CD1c-positive myeloid dendritic cell (primary cell): Measurements from ENCODE around the gene ANKRD2.
A peak's percentile ranks its signal among the peaks of the same experiment; 100 is the strongest.
"Not testable (repeated sequence)": the region's sequence is repeated elsewhere in the genome, so short reads cannot be mapped to it uniquely, and the experiment has no call there.

ENCODE experiments used
- DNase-seq: peaks from one replicate; pipeline ENCODE4 v3.0.0-alpha.2; 2016; ENCODE audit errors: extremely low spot score

Gene ANKRD2, protein sequence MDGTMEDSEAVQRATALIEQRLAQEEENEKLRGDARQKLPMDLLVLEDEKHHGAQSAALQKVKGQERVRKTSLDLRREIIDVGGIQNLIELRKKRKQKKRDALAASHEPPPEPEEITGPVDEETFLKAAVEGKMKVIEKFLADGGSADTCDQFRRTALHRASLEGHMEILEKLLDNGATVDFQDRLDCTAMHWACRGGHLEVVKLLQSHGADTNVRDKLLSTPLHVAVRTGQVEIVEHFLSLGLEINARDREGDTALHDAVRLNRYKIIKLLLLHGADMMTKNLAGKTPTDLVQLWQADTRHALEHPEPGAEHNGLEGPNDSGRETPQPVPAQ

DNA sequence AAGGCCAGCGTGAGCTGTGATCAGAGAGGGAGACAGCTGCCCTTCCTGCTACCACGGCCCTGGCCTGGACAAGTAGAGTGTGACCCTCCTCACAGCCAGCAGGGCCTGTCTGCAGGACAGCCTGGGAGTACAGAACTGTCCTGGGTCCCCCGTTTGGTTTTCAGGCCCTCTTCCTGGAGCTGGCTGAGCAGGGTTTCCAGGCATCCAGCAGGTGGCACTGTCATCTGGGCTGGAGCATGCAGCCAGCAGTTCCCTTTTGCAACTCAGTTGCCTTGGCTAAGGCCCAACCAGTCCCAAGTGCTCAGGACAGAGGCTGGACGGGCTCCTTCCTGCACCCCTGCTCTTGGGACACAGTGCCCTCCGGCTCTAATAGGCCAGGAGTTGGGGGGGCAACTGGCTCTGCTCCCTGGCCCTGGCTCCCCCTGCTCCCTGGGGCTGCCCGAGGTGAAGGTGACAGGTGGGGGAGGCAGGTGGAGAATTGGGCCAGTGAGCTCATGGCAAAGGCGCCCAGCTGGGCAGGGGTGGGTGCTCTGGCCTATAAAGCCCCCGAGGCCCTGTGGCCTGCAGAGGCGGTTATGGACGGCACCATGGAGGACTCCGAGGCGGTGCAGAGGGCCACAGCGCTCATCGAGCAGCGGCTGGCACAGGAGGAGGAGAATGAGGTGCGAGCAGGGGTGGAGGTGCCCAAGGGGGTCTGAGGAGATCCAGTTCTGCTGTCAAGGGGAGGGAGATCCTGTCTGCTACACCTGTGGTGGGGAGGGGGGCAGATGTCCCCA is at the start of gene ANKRD2:
TSS of gene ANKRD2 (plus strand) at position 566 of the 776 bp plus-strand sequence. CDS start at position 576, 10 bp downstream.
- peak; percentile 79 for DNase-seq

DNA sequence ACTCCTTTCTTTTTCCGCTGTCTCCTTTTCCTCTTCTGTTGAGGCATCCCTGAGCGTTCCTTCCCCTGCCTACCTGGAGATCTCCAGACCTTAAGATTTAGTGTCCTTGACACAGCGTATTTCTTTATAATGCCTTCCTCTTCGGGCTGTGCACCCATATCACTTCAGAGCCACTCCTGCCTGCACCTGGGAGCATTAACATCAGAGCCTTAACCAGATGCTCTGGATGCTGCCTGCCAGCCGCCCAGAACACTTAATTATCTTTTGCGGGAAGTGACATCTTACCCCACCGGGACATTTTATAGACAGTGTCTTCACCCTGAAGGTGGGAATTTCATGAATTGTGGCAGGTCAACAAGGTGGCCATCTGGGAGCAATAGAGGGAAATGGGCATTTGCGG is 49.6 kb upstream of the ANKRD2 start:
- DNase-seq = no peak

DNA sequence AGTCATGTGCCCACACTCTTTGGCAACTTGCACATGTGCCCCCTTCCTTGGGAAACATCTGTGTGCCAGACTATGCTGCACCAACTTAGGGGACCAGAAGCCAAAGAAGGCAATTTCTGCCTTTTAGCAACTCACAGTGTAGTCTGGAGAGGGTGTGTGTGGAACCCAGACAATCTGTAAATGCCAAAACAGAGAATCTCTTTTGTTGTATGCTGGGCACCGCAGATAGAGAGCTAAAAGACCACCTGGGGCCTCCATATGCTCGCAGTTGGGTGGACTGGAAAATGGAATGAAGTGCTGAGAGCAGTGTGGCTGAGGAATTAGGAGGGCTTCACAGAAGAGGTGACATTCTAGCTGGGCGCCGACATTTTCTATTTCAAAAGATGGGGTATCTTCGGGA is 47.5 kb upstream of the ANKRD2 start:
- no peak for DNase-seq

DNA sequence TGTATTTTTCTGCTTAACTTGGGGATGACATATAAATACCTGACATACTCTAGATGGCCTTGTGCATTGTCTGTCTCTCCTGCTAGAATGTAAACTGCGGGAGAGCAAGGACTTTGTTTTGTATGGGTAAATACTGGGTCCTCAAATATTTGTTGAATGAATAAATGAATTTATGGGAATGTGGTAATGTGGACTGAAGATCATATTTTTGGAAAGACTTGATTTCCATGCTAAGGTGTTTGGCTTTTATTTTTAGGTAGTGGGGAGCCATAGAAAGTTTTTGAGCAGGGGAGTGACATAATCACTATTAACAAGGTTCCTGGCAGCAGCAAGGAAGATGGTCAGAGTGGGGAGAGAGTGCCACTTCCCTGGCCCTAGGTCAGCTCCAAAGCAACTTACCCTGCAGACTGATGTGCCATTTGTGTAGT is 46.9 kb upstream of the ANKRD2 start:
- no peak for DNase-seq

DNA sequence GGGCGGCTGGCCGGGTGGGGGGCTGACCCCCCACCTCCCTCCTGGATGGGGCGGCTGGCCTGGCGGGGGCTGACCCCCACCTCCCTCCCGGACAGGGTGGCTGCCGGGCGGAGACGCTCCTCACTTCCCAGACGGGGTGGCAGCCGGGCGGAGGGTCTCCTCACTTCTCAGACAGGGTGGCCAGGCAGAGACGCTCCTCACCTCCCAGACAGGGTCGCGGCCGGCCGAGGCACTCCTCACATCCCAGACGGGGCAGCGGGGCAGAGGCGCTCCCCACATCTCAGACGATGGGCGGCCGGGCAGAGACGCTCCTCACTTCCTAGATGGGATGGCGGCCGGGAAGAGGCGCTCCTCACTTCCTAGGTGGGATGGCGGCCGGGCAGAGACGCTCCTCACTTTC is 43.7 kb upstream of the ANKRD2 start:
- DNase-seq = not testable (repeated sequence)

DNA sequence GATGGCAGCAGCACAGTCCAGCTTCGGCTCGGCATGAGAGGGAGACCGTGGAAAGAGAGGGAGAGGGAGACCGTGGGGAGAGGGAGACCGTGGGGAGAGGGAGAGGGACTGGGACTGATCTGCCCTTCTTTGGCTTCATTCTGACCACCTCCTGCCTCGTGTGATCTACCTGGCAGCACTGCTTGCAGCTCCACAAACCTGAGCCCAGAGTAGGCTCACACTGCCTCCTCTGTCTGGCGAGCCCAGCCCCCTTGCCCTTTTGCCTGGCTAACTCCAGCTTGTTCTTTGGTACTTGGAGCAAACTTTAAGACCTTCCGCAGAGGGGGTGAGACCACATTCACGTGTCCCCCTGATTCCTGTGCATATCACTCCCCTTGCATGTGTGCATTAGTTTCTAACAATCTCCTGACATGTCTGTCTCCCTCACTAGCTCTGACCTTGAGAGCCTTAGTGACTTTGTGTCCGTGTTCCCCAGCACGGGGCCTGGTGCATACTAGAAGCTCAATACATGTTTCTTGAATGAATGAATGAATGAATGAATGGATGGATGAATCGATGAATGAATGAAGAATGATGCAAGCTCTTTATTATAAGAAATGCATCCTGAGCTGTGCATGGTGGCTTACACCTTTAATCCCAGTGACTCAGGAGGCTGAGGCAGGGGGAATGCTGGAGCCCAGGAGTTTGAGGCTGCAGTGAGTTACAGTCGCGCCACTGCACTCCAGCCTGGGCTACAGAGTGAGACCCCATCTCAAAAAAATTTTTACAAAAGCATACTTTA is 42.7 kb upstream of the ANKRD2 start:
- DNase-seq = no peak

DNA sequence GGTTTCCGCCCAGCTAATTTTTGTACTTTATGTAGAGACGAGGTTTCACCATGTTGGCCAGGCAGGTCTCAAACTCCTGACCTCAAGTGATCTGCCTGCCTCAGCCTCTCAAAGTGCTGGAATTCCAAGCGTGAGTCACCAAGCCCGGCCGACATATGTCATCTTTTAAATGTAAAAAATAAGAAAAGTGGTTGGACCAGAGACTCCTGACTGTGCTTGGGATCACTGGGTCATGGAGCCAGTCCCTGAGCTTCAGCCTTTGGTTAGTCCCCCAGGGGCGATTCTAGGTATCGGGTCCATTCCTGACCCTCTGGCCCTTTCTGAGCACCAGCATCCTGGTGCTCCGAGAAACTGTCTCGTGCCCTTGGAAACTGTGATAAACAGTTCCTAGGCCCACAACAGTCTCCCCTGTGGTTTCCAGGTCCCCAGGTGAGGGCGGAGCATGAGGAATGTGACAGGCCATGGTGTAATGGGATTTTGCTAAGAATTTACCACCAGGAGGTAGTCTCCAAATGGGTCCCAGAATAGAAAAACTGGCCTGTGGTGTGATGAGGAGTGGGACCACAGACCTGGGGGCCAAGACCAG is 41.1 kb upstream of the ANKRD2 start:
- DNase-seq = no peak

DNA sequence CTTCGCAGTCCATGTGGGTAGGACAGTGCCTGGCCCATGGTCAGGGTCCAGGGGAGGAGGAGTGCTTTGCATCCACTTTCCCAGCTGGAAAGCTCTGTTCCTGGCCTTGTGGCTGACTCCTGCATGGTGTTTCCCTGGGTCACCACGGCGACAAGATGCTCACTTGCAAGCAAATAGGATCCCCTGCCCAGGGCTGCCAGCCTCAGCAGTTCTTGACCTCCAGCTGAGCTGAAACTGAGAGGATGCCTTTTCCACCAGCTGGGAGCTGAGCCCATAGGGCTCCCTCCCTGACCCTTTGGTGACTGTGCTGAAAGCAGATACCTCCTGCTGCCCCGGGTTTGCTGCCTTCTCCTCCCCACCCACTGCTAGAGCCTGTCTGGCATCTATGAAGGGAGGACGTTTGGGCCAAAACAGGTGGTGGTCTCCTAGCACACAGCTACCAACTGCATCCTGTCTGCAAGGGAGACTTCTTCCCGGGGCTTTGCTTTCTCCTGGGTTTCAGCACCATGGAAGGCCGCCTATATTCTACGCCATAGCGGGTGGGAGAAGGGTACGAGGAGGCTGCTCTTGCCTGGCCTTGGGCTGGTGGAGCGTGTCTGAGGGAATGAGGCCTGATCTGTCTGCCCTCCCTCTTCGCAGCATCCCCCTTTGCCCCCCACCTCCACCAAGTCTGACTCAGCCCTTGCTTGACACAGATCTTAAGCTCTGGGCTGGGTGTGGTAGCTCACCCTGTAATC is 39.5 kb upstream of the ANKRD2 start:
- DNase-seq = no peak

DNA sequence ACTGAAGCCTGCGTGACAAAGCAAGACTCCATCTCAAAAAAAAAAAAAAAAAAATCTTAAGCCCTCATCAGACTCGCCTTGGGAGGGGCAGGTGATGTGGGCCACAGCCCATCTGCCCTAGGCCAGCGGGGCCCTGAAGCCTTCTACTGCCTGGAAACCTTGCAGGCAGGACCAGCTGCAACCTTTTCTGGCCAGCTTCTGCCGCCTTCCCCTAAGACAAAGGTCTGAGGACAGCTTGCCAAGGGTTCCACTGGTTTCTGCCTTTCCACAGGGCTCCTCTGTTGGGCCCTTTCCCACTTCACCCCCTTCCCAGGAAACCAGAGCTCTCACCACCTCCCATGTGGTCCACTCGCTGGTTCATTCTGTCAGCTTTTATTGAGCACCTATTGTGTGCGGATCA is 38.7 kb upstream of the ANKRD2 start:
- DNase-seq = no peak

DNA sequence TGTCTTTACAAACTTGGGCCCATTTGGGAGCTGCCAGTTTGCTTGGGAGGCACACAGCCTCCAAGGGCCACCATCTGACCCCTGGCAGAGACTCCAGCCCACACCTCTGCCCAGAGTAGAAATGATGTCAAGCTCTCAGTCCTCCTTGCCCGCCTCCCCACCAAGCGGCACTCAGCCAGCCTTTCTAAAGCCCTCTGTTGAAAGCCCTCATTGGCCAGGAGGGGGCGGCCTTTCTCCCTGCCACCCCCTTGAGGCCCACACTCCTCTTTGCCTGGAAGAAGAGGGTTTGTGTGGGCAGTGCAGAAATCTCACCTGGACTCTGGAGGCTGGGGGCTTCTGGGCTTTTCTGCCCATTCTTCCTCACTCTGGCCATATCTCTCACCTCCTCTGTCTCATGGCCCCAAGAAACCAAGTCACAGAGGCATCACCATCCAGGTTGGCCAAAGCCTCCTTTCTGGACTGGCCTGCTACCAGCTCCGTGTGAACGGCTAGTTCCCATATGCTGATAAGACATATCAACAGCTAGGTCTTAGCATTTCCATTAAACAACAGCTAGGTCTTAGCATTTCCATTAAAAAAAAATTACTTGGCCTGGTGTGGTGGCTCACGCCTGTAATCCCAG is 37.7 kb upstream of the ANKRD2 start:
- DNase-seq = peak; percentile 54

DNA sequence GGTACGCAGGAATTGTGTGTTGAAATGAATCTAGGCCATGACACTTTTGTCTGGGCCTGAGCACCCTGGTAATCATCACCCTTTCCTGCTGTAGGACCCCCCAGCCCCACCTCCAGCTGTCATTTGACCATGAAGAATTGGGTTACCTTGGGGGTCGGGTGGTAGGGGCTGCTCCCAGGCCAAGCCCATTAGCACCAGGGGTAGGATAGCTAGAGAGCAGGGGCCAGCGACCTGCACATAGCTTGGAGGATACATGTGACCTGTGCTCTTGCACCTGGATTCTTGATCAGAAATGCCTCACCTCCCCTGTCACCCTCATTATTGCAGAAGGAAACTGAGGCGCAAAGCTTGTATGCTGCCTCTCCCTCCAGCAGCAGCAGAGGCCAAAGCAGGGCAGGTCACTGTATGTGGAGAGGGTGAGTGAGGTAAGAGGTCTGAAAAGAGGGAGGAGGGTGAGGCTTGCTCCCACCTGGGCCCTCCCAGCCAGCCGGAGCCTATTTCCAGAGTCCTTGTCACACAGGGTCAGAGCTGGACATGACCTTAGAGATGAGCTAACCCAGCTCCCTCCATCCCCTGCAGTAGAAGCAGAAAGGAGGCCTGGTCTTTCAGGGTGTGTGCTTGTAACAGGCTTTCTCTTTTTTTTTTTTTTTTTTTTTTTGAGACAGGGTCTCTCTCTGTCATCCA is 35.3 kb upstream of the ANKRD2 start:
- no peak for DNase-seq

DNA sequence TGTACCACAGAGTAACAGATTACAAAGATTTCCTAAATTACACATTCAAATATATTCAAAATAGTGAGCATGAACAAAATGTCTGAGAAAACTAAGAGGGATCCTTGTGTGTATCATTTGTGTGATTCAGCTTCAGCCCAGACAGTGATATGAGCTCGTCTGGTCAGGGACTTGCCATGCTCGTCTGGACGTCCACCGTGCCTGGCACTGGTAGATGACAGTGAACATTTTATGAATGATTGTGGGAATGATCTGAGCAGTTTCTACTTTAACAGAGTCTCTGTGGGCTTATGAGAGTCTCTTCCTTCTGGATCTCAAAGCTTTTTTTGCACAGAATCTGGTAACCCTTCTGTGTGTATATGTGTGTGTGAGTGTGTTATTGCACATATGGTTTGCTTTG is 34.2 kb upstream of the ANKRD2 start:
- no peak for DNase-seq

DNA sequence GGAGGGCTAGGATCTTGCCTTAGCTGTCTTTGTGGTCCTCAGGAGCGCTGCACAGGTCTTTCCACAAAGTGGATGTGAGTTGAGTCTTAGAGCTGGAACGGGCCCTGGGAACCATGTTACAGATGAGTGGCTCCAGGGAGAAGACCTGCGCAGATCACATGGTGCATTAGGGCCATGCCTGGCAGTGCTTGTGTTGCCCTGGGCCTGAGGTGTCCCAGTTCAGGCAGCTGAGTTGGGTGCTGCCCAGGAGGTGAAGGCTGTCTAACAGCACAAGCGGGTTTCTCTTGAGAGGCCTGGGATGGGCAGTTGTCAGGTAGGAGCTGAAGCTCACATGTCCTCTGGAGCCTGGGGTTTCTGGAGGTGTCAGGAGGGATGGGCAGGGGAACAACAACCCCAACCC is 33.7 kb upstream of the ANKRD2 start:
- DNase-seq = no peak

DNA sequence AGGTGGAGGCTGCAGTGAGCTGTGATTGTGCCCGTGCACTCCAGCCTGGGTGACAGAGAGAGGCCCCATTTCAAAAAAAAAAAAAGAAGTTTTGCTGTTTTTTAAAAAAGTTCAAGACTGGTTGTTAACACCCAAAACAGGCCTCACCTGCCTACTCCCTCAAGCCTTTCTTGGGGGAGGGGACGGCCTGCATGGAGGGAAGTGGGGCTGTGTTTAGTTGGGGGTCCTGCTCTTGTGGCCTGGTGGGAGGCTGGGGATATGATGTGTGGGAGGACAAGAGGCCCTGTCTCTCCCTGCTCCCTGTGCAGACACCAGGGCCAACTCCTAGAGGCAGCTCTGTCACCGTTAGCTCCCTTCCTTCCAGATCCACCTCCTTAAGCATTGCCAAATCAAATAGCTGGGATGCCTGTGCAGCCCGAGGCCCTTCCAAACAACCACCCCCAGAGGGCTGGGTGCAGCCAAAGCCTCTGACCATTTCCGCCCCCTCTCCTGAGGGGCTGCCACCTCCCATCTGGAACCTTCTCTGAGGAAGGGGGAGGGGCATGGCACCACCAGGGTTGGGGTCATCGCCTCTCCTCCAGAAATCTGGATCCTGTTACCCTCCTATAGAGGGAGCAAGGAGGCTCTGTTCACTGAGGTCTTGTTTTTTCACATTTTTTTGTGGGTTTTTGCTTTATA is 32.9 kb upstream of the ANKRD2 start:
- DNase-seq = no peak

DNA sequence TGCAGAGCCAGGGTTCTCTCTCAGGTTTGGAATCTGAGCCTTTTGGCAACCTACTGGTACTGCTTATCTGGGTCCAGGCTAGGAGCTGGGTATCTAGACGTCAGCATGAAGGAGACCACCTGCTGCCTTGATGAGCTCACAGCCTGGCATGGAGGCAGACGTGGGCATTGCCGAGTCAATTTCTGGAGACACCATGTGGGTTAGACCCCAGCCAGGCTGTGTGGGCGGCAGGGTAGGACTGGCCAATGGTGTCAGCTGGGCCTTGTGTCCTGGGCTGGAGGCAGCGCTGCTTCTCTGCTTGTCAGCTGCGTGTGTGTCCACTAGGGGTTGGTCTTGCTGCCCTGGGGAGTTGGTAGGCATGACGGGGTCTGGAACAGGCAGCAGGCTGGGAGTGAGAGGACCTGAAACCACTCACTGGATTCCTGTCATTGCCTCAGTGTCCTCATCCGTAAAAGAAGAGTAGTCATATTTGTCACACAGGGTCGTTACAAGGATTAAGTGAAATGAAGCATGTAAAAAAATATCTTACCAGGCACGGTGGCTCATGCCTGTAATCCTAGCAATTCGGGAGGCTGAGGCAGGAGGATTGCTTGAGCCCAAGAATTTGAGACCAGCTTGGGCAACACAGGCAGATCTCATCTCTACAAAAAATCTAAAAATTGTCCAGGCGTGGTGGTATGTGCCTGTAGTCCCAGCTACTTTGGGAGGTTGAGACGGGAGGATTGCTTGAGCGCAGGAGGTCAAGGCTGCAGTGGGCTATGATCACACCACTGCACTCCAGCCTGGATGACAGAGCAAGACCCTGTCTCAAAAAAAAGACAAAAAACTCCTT is 31.7 kb upstream of the ANKRD2 start:
- DNase-seq = peak; percentile 21

DNA sequence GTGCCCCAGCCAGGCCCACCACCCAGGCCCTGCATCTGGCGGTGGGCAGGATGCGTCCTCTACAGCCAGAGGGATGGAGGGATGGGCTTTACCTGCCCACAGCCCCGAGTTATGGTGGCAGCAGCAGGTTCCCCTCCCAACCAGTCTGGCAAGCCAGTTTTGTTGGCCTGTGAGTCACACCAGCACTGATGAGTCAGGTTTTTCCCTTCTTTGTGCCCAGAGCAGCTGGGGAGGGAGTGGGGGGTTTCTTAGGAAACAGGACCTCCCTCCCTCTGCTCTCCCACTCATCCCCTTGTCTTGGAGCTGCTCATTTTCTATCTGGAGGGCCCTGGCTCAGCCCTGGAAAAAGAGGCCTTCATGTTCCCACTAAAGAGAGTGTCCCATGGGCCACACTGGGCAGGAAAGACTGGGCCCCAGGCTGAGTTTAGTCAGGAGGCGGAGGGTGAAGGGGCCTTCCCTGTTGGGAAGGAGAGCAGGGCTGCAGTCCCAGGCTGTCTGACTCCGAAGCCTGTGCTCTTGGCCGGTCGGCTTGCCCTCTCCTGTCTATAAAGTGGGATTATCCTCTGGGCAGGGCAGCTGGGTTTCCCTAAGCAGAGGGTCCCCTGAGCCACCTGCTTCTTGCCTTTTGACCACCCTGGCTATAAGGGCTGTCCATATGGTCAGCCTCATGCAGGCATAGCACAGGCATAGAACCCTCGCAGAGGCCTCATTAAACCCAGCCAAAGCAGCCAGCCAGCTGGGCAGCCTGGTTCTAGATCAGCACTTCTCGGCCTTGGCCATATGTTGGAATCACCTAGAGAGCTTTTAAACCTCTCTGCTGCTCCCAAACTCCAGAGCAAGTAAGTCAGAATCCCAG is 30.2 kb upstream of the ANKRD2 start:
- peak; percentile 82 for DNase-seq

DNA sequence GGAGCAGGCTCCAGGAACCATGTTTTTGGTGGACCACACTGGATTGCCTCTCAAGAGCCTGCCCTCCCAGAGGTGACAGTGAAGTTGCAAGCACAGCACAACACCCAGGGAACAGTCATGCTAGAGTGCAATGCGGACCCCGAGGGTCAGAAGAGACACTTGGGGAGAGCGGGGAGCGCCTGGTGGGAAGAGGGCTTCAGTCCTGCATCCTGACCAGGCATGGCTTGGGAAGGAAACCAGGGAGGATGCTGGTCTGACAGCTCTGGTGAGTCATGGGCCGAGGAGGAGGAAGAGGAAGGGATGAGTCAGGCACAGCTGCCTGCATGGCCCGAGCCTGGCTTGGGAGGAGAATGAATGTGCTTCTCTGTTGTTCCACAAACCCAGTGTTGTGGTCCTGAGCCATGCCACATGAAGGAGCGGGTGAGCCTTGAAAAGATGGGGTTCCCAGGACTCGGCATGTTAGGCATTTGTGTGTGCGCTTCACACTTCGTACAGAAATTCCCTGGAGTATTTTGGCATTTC is 29.5 kb upstream of the ANKRD2 start:
- peak; percentile 89 for DNase-seq
